OCI-LY1 (cell line): ENCODE data around the gene CHEK1.

Experiments
- H2AFZ ChIP-seq: fragments of 200-600 bp; sonication (generic), shearing (Covaris generic); 2 replicates; pipeline ENCODE4 v1.6.0; 2014; ENCODE audit warnings: antibody characterized with exemption, mild to moderate bottlenecking, low read length
- H3F3A ChIP-seq: fragments of 200-600 bp; sonication (generic), shearing (Covaris generic); 2 replicates; pipeline ENCODE4 v1.6.0; 2014; ENCODE audit warnings: mild to moderate bottlenecking, antibody characterized with exemption, low read length, moderate library complexity; ENCODE audit not compliant: insufficient read depth
- H3K27ac ChIP-seq: fragments of 200-600 bp; sonication (generic); 2 replicates; pipeline ENCODE4 v1.5.1; 2014; ENCODE audit warnings: low read length, mixed run types, mild to moderate bottlenecking, low read depth; ENCODE audit not compliant: poor library complexity, severe bottlenecking
- H3K27me3 ChIP-seq: fragments of 200-600 bp; sonication (generic); 2 replicates; pipeline ENCODE4 v1.6.0; 2014; ENCODE audit warnings: antibody characterized with exemption, mild to moderate bottlenecking, low read length, moderate library complexity; ENCODE audit not compliant: insufficient read depth
- H3K36me3 ChIP-seq: fragments of 200-600 bp; sonication (generic); 2 replicates; pipeline ENCODE4 v1.6.1; 2014; ENCODE audit warnings: mild to moderate bottlenecking, antibody characterized with exemption, low read length, moderate library complexity, mixed read lengths; ENCODE audit not compliant: insufficient read depth
- H3K4me1 ChIP-seq: fragments of 200-600 bp; sonication (generic); 2 replicates; pipeline ENCODE4 v1.5.1; 2014; ENCODE audit warnings: mild to moderate bottlenecking, low read length, moderate library complexity; ENCODE audit not compliant: insufficient read depth, severe bottlenecking
- H3K4me2 ChIP-seq: fragments of 200-600 bp; sonication (generic), shearing (Covaris generic); 2 replicates; pipeline ENCODE4 v1.6.1; 2014; ENCODE audit warnings: low read length
- H3K4me3 ChIP-seq: fragments of 200-600 bp; sonication (generic); 2 replicates; pipeline ENCODE4 v1.5.1; 2014; ENCODE audit warnings: low read length, low read depth, mild to moderate bottlenecking, mixed read lengths; ENCODE audit not compliant: poor library complexity, severe bottlenecking
- H3K79me2 ChIP-seq: fragments of 200-600 bp; shearing (Covaris generic); 2 replicates; pipeline ENCODE4 v1.6.1; 2016; ENCODE audit warnings: mixed run types, low read length, mixed read lengths; ENCODE audit not compliant: insufficient read depth
- H3K9ac ChIP-seq: fragments of 200-600 bp; sonication (generic), shearing (Covaris generic); 2 replicates; pipeline ENCODE4 v1.6.1; 2014; ENCODE audit warnings: mild to moderate bottlenecking, low read length, mixed read lengths
- H3K9me2 ChIP-seq: fragments of 200-600 bp; sonication (generic), shearing (Covaris generic); 2 replicates; pipeline ENCODE4 v1.6.1; 2014; ENCODE audit warnings: low read depth, mild to moderate bottlenecking, low read length, mixed read lengths
- H3K9me3 ChIP-seq: fragments of 200-600 bp; shearing (Covaris generic); 2 replicates; pipeline ENCODE4 v1.6.1; 2014; ENCODE audit warnings: low read length, mixed read lengths
- H4K20me1 ChIP-seq: fragments of 200-600 bp; sonication (generic), shearing (Covaris generic); 2 replicates; pipeline ENCODE4 v1.6.0; 2016; ENCODE audit warnings: mild to moderate bottlenecking, low read length; ENCODE audit not compliant: insufficient read depth
- CTCF ChIP-seq: fragments of 200-600 bp; sonication (generic), shearing (Covaris generic); IDR thresholded peaks from 2 replicates; pipeline ENCODE4 v1.5.1; 2017; ENCODE audit warnings: mild to moderate bottlenecking, antibody characterized with exemption, low read length, moderate library complexity, mixed read lengths
- EZH2 ChIP-seq: fragments of 200-600 bp; sonication (generic), shearing (Covaris generic); IDR thresholded peaks from 2 replicates; pipeline ENCODE4 v1.8.0; 2017; ENCODE audit warnings: borderline replicate concordance, mixed run types, mild to moderate bottlenecking, antibody characterized with exemption, low read length, moderate library complexity, mixed read lengths

Gene CHEK1

GRCh38 chr11:125626288-125626950, 1.5 kb downstream of the CHEK1 start:
- peak overlapping the region; percentile 85 for H3K4me3 ChIP-seq
- peak overlapping the region; percentile 93 for H3K27ac ChIP-seq
- H3K27me3 ChIP-seq = no peaks in the 10 kb centered on the region
- H3K79me2 ChIP-seq = peaks cover 21% of the 10 kb centered on the region
- H3K9me3 ChIP-seq = no peaks in the 10 kb centered on the region
- H3K36me3 ChIP-seq = peaks cover 30% of the 10 kb centered on the region
- peak; percentile 48 for TF ChIP-seq CTCF
- no peak for TF ChIP-seq EZH2
- no peaks in the 10 kb centered on the region for H4K20me1 ChIP-seq
- H2AFZ ChIP-seq = no peak overlapping the region
- no peaks in the 10 kb centered on the region for H3K9me2 ChIP-seq
- peak overlapping the region; percentile 75 for H3K4me2 ChIP-seq
- peak overlapping the region; percentile 85 for H3K9ac ChIP-seq
- H3F3A ChIP-seq = no peaks in the 10 kb centered on the region
- H3K4me1 ChIP-seq = peaks cover 24% of the 10 kb centered on the region

GRCh38 chr11:125627236-125627910, 2.4 kb downstream of the CHEK1 start:
- no peak overlapping the region for H3K27ac ChIP-seq
- H4K20me1 ChIP-seq = no peaks in the 10 kb centered on the region
- peaks cover 29% of the 10 kb centered on the region for H3K36me3 ChIP-seq
- H2AFZ ChIP-seq = no peak overlapping the region
- H3K9me2 ChIP-seq = no peaks in the 10 kb centered on the region
- peak overlapping the region; percentile 75 for H3K4me2 ChIP-seq
- H3K79me2 ChIP-seq = peaks cover 21% of the 10 kb centered on the region
- no peaks in the 10 kb centered on the region for H3F3A ChIP-seq
- H3K9ac ChIP-seq = peak overlapping the region; percentile 85
- peak overlapping the region; percentile 85 for H3K4me3 ChIP-seq
- H3K27me3 ChIP-seq = no peaks in the 10 kb centered on the region
- no peaks in the 10 kb centered on the region for H3K9me3 ChIP-seq
- TF ChIP-seq EZH2 (no peak), CTCF (no peak)
- H3K4me1 ChIP-seq = peaks cover 24% of the 10 kb centered on the region

- Histone ChIP-seq H3K79me2 (no peaks in the 10 kb centered on the region), H3K27me3 (no peaks in the 10 kb centered on the region), H3K9me2 (no peaks in the 10 kb centered on the region), H3K4me1 (no peaks in the 10 kb centered on the region), H3F3A (no peaks in the 10 kb centered on the region), H3K9me3 (no peaks in the 10 kb centered on the region), H4K20me1 (no peaks in the 10 kb centered on the region), H3K9ac (no peak overlapping the region), H3K36me3 (peaks cover 90% of the 10 kb centered on the region), H3K4me3 (no peak overlapping the region), H2AFZ (no peak overlapping the region), H3K27ac (no peak overlapping the region), H3K4me2 (no peak overlapping the region)
- TF ChIP-seq EZH2 = no peak
- no peak for TF ChIP-seq CTCF
Observed at GRCh38 chr11:125637840-125638239, 12.9 kb downstream of the CHEK1 start.
